Measurements from ENCODE around the gene NEURL1.
"Not testable (repeated sequence)": the region's sequence is repeated elsewhere in the genome, so short reads cannot be mapped to it uniquely, and the experiment has no call there.

Gene NEURL1

DNA sequence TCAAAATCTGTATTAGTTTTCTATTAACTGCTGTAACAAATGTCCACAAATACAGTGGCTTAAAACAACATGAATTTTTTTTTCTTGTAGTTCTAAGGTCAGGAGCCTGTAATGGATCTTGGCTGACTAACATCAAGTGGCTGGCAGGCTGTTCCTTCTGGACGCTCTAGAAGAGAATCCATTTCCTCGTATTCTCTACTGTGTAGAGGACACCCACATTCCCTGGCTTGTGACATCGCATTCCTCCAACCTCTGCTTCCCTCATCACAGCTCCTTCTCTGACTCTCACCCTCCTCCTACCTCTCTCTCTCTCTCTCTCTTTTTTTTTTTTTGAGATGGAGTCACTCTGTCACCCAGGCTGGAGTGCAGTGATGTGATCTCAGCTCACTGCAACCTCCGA, 30.0 kb upstream of the NEURL1 start:
- DNase-seq: no peak

DNA sequence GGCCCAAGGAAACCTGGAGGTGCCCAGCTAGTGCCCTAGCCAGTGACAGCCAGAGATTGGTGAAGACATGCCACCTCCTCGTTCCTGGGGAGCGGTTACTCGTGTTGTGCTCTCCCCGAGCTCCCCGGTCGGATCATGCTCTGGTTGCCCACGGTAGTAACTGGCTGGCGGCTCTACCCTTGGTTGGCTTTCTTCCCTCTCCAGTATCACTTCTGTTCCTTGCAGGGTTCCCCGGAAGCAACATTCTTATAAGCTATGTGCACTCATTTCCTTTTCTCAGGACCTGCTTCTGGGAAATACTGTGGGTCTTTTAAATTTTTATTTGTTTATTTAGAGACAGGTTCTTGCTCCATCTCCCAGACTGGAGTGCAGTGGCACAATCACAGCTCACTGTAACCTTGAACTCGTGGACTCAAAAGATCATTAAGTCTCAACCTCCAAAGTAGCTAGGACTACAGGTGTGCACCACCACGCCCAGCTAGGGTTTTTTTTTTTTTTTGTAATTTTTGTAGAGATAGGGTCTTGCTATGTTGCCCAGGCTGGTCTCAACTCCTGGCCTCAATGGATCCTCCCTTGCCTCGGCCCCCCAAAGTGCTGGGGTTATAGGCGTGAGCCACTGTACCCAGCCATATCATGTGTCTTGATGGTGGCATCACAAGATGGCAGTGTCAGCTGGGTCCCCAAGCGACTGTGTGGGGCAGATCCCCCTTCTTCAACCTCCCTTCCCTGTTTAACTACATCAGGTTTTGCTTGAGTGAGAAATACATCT, 27.9 kb upstream of the NEURL1 start:
- no peak for DNase-seq

DNA sequence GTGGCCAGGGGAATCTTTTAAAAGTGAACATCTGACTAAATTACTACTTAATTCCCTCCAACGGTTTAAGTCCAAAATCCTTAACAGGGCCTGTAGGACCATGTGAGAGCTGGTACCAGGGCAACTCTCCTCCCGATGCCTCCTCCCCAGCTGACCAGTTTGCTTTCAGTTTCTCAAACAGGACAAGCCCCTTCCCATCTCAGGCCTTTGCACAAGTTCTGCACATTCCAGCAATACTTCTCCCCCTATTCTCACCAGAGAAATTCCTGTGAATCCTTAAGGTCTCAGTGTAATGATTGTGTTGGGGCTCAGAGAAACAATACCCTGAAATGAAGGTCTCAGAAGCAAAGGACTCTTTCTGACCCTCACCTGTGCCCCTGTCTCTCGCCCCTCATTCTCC, 26.8 kb upstream of the NEURL1 start:
- no peak for DNase-seq

DNA sequence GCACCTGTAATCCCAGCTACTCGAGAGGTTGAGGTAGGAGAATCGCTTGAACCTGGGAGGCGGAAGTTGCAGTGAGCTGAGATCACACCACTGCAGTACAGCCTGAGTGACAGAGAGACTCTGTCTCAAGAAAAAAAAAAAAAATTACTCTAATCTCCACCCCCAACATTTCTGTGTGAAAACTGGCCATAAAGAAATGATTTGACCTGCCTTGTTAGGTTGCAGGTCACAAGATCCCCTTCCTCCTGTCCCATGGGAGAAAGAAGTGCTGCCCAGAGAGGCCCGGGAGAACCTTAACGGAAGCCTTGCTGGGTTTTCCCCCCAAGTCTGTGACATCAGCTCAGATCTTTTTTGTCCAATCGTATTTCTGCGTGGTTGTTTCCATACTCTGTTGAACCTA, 26.1 kb upstream of the NEURL1 start:
- no peak for DNase-seq

DNA sequence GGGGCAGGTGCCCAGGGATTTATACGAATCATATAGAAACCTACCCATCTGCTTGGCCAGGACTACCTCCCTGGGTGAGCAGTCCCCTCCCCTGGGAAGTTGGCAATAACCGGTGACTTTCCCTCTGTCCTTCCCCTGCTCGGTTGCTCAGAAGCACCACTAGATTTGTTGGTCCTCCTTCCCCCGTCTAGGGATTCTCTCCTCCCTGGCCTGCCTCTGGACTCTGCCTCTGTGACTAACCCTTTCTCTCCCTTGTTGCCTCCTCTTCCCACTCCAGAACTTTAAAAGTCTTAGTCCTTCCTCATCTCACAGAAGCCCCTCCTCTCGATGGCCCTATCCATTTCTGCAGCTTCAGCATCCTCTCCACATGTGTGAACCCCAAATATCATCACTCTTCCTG, 24.3 kb upstream of the NEURL1 start:
- DNase-seq: no peak

DNA sequence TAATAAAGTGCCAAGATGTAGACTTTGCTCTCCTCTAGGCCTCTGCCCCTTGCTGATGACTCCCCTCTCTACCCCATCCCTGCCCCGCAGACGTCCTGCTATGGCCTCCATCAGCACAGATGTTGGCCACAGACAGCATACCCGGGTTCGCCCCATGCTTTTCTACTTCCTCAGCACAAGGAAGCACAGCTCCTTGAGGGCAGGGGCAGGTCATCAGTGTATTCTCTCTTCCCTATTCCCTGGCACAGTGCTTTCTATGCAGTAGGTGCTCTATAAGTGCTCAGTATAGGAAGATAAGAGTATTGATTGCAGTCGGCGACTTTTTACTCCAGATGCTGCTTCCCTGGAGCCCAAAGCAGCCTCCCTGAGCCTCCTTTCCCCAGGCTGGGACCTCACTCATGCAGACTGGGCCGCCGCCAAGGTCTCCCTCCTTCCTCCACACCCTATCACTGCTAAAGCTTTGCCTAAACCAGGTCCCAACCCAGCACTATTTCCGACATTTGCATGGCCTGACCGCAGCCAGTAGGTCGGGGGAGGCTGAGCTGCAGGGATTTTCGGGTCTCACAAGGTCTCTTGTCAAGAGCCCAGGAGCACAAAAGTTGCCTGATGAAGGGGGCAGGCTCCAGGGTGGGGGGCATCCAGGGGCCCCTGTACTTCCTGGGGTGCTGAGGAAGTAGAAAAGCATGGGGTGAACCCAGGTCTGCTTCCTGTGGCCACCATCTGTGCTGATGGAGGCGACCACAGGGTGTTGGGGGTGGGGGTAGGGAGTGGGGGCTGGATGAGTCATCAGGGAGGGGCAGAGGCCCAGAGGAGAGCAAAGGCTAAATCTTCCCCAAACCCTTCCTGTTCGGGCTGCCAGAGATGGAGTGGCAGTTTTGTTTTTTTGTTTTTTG, 22.5 kb upstream of the NEURL1 start:
- DNase-seq: no peak

DNA sequence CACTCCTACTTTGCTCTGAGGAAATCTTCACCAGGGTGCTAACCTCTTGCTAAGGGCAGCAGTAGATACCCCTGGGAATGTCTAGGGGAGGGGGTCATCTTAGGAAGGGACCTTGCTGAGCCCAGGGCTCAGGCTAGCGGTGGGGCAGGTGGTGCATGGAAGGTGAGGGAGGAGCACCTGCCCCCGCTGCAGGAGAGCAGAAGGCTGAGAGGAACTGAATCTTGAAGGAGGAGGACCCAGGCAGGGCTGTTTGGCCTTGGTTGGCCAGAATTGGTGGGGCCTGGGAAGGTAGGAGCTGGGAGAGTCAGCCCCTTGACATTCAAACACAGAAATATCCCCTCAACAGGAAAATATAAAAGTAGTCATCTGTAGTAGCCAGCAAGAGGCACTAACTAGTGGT, 21.5 kb upstream of the NEURL1 start:
- DNase-seq: no peak

DNA sequence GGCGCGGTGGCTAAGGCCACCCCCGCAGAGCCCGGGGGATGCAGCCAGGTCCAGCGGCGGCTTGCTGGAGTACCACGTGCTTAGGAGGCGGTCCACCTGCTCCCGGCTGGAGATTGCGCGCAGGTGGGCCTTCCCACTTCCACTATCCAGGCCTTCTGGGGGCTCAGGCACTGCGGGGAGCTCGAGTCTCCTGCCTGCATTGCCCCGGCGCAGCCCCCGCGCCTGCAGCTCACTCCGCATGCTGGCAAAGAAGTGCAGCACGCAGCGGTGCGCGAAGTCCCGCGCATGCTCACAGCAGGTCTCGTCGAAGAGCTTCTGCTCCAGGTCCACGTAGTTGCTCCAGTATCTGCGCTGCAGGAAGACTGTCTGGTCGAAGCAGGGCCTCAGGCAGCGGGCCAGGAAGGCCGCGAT, 20.2 kb upstream of the NEURL1 start:
- DNase-seq: peak; percentile 21

DNA sequence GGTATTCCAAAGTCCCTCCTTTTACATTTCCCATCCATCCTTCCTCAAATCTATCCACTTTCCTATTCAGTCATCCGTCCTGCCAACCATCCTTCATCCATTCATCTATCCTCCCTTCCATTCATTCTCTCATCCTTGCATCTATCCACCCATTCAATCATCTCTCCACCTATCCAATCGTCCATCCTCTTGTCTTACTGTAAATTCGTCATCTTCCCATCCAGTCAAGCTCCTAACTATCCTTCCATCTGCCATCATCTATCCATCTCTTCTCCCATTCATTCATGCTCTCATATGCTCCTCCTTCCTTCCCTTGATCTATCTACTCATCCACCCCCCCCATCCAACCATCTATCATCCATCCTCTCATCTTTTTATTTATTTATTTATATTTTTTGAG, 19.4 kb upstream of the NEURL1 start:
- no peak for DNase-seq

DNA sequence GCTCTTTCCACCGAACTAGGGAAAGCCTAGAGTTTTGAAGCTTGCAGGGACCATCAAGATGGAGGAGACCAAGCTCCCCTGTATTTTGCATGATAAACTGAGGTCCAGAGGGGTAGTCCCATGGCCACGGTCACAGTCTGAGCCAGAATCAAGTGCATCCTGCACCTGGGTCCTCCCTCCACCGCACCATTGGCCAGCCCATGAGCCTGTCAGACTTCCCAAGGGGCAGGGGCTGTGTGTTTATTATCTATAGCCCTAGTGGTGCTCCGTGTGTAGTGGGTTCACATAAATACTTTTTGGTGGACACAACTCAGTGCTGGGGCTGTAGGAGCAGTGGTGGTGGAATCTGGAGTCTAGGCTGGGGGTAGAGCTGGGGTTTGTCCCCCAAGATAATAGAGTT, 18.1 kb upstream of the NEURL1 start:
- DNase-seq: no peak

DNA sequence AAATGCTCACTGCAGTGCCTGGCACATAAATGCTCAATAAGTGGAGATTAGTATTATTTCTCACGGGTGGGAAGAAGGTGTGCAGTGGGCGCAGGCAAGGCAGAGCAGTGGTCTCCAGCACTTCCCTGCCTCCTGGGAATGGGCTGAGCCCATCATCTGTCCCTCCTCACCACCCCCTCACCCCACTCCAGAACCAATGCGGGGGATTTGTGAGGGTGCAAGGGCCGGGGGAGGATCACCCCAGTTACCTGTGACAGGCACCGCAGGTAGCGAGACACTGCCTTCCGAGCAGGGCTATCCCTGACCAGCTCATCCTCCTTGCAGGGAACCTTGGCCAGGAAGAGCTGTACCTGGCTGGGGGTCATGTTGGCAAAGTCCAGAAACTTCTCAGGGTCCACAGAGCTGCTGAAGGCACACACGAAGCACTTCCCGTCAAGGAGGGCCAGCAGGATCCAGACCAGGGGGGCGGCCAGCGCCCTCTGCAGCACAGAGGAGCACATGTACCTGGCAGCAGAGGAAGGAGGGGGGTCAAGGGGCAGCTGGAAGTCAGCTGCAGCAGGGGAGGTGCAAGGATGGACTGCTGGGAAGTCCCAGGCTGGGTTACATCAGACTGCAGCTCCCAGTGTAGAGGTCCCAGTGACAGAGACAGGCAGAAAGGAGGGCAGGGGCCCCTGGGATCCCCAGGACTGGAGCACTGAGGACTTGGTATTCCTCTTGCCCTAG, 17.3 kb upstream of the NEURL1 start:
- no peak for DNase-seq

DNA sequence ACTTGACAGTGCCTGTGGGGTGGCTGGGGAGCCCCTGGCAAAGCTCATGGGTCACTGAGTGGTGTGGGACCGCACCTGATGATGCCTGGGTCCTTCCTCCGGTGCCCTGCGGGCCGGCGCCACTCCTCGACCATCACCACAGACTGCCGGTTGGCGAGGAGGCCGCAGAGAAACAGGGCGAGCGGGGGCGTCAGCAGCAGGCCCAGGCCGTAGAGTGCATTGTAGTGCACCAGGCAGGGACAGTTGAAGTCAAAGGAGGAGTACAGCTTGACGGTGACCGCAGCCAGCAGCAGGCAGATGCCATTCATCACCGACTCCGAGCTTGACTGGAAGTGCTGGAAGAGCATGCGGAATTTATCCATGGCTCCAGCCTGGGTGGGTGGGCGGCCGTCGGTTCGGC, 14.8 kb upstream of the NEURL1 start:
- DNase-seq: no peak

DNA sequence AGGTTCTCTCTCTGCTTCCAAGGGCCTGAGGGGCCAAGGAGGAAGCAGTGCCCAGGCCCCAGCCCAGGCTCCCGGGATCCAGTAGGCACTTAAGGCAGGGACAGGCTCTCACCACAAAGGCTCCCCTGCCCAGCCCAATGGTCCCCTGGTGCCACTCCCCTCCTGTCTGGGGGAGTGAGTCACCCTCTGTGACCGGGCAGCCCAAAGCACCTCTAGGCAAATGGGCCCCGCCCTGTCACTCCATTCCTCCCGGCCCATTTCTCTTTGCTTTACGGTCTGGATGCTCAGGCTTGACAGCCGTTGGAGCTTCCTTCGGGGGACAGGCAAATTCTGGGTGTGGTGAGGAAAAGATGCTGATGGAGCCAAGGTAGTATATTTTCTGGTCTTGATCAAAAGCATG, 14.4 kb upstream of the NEURL1 start, which contains the start of gene CALHM3:
Gene CALHM3, minus strand, starts transcription at position 106 of the 400 bp plus-strand sequence. CDS start 208 bp downstream, outside the sequence.
- no peak for DNase-seq

DNA sequence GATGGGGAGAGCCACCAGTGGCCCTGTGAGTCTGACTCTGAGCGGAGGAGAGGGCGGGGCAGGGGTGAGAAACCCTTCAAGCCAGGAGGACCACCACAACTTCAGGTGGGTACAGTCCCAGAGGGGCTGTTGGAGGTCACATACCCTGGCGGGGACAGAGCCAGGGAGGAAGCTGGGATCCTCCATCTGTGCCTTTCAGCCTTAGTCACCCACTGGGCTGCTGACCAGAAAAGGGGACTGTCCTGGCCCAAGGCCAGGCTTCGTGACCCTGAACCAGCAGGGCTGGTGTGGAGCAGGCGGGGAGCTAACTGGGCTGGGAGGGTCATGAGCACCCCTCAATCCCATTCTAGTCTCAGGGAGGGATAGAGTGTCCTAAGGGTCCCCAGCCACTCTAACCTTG, 13.0 kb upstream of the NEURL1 start:
- DNase-seq: no peak

DNA sequence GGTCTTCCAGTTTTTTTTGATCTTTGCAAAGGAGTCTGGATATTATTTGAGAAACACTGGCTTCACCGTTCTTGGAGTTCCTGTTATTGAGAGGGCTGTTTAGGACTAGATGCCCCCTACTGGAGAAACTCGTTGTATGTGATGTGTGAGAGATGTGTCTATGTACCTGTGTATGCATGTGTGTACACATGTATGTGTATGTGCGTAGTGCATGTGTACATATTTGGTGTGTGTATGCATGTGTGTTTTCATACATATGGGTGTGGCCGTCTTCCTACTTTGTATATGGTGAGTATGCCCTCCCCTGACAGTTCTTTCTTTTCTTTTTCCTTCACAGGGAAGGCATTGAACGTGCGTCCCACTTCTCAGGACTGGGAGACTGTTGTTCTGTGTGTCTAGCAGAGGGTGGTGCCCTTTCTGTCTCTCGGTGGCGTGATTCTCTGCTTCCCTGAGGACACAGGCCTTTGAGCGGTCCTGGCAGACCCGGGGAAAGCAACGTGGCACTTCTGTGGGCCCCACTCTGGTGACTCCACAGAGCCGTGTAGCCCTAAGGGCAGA, 11.5 kb upstream of the NEURL1 start:
- DNase-seq: no peak

DNA sequence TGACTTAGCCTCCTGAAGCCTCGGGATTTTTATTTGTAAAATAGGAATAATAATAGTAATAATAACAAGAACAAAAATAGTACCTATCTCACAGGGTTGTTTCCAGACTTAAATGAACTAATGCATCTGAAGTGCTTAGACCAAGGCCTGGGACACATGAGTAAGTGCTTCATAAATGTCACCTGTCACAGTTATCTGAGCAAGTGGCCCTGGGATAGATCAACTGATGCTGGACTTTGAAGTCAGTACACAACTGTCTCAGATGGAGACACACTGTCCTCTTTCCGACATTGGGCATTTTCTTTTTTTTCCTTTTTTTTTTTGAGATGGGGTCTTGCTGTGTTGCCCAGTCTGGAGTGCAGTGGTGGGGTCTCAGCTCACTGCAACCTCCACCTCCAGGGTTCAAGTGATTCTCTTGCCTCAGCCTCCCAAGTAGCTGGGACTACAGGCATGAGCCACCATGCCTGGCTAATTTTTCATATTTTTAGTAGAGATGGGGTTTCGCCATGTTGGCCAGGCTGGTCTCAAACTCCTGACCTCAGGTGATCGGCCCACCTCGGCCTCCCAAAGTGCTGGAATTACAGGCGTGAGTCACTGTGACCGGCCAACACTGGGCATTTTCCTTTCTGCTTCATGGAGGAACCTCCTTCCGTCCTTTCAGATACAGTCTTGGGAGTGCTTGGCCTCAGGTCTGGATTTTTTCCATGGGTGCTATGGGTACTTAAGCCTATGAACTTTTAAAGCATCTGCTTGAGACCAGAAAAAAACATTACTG, 6.7 kb upstream of the NEURL1 start:
- DNase-seq: not testable (repeated sequence)

DNA sequence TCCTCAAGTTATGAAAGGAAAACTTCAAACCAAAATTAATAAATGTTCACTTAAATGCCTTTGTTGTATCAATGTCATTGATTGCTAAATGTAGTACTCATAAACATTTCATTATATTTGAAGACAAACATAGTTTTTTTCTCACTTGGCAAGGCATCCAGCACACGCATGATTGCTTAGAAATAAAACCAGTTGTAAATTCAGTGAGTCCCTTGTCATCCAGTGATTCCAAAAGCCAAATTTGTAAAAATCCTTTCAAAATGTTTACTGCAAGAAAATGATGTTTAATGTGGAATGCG, 6.1 kb upstream of the NEURL1 start:
- DNase-seq: no peak

DNA sequence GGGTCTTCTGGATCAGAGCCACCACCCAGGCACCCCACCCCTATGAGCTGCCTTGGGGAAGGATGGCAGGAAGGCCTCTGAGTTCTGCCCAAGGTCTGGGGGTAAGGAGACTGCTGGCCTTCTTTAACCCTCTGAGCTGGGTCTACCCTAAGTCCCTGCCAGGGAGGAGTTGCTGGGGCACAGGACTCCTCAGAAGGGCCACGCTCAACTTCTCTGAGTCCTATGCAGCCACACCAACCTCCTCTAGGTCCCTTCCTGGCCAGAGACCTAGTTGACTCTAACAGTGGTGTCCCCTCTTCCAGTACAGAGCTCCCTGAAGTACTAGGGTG, 2.6 kb upstream of the NEURL1 start:
- no peak for DNase-seq

DNA sequence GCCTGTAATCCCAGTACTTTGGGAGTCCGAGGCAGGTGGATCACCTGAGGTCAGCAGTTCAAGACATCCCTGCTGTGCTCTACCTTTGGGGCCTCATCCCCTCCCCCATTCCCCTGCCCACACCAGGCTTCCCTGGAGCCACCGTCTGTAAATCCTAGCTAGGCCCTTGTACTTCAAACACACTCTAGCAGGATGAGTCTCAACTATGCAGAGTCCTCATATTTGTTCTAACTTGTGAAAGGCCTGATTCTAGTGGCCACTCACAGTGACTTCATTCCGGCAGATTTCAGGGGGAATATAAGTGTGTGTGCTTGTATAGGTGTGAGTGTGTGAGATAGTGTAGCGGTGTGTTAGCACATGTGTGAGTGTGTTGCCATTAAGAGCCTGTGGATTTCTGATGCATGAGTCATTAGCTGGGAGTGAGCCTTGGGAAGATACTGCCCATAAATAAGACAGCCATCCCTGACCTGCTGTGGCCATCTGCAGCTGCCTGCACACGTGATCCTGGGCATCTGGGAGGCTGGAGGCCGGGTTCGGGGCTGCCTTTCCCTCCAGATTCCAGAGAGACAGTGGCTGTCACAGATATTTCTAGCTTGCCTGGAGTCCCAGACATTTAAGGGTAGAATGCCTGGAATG, 1.7 kb upstream of the NEURL1 start:
- no peak for DNase-seq

DNA sequence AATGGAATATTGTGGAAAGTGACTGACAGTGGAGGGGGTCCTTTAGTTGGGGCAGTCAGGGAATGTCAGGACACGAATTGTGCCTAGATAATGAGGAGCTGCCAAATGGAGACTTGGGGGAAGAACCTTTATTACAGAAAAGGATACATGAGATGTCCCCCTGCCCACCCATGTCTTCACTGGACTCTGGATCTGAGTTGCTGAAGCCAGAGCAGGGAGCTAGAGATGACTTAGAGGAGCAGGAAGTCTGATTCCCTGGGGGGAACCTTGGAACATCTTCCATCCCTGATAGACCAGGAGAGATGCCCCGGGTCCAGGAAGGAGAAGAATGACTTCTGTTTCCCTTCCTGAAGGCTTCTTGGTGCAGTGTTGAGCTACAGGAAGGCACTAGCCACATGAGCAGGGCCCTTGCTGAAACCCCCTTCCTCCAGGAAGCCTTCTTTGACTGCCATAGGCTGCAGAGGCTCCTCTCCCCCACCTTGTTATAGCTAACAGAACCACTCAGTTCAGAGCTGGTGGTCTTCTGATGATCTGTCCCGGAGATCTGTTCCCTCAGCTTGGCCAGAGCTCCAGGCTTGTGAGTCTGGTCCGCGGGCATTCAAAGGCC, 747 bp upstream of the NEURL1 start:
- no peak for DNase-seq

DNA sequence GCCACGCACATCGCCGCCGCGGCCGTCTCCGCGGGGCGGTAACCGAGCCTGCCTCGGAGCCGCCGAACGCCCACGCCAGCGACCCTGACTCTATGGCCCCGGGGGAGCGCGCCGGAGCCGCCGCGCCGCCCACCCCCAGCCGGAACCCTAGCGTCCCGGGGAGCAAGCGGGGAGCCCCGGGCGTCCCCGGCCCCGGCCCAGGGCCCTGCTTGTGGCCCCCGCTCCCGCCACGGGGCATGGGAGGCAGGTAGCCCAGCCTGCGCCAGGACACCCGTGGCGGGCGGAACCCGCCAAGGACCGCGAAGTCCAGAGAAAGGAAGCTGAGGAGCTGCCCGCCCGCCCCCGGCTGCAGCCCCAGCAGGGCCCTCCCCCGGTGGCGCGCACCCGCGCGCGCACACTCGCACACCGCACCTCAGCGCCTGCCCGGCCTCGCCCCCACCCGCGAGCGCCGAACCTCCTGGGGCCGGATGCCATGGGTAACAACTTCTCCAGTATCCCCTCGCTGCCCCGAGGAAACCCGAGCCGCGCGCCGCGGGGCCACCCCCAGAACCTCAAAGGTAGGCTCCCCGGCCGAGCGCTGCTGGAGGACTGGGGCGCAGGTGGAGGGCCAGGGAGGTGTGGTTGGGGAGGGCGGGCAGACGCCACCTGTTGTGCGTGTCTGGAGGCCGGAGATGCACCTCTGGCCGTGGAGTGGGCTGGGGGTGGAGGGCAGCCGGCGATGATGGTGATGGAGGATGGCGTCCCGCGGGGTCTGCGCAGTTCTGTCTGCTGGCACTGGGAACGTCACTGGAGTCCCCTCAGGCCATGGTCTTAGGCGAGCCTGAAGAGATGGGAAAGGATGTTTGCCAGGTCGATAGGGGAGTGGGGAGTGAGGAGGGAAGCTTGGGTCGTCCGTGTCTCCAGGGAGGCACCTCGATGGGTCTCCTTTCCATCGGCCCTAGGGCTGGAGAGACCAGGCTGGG, 692 bp downstream of the NEURL1 start:
- no peak for DNase-seq
